ENCODE data around the gene VPS26B. TPM values are rescaled to one million over a fixed set of nuclear protein-coding genes. Genes with fewer than 3 reads are reported as not detected.
"Not testable (repeated sequence)": the region's sequence is repeated elsewhere in the genome, so short reads cannot be mapped to it uniquely, and the experiment has no call there.

Gene VPS26B
- total RNA-seq, 1 experiment from 2014 or later = 33.1 TPM

- Mint-ChIP-seq H3K36me3 (ENCODE audit: insufficient read depth, unreplicated experiment) (no peaks in the 10 kb centered on the region), H3K27ac (ENCODE audit: unreplicated experiment) (no peak overlapping the region), H3K4me1 (ENCODE audit: low read depth, unreplicated experiment) (no peaks in the 10 kb centered on the region), H3K9me3 (ENCODE audit: low read depth, unreplicated experiment) (no peaks in the 10 kb centered on the region), H3K27me3 (ENCODE audit: unreplicated experiment) (peaks cover 28% of the 10 kb centered on the region), H3K4me3 (ENCODE audit: low read depth, unreplicated experiment) (no peak overlapping the region)
- intact Hi-C loops (cut with micrococcal nuclease; ENCODE audit: unreplicated experiment) = no loop called here
- no peak for DNase-seq
- CTCF ChIA-PET = no interaction called here
- TF ChIP-seq CTCF (IDR thresholded peaks at IDR 0.05; ENCODE audit: unreplicated experiment) = no peak
- no TSS peak for BruUV-seq (replicated peaks)
Measured at GRCh38 chr11:134283461-134284230, 59.2 kb downstream of the VPS26B start.

- H3K9me3 Mint-ChIP-seq (ENCODE audit: low read depth, unreplicated experiment); H3K4me1 Mint-ChIP-seq (ENCODE audit: low read depth, unreplicated experiment); H3K4me3 Mint-ChIP-seq (ENCODE audit: low read depth, unreplicated experiment); CTCF ChIA-PET; H3K36me3 Mint-ChIP-seq (ENCODE audit: insufficient read depth, unreplicated experiment); intact Hi-C loops (cut with micrococcal nuclease; ENCODE audit: unreplicated experiment); H3K27ac Mint-ChIP-seq (ENCODE audit: unreplicated experiment); DNase-seq; BruUV-seq (replicated peaks): not testable (repeated sequence)
- peaks cover 21% of the 10 kb centered on the region for H3K27me3 Mint-ChIP-seq (ENCODE audit: unreplicated experiment)
Measured at GRCh38 chr11:134284349-134284748, 59.9 kb downstream of the VPS26B start.

- CTCF ChIA-PET = interaction anchor here (1.4 kb wide), 1 partner anchor 10 kb away, joined by 3 read pairs; no protein-coding TSS in a partner anchor
Measured at GRCh38 chr11:134287561-134287960, 63.1 kb downstream of the VPS26B start.

GRCh38 chr11:134288486-134288885 is 64.0 kb downstream of the VPS26B start:
- Mint-ChIP-seq H3K4me3 (ENCODE audit: low read depth, unreplicated experiment) (no peak overlapping the region), H3K27ac (ENCODE audit: unreplicated experiment) (no peak overlapping the region), H3K27me3 (ENCODE audit: unreplicated experiment) (peaks cover 13% of the 10 kb centered on the region), H3K36me3 (ENCODE audit: insufficient read depth, unreplicated experiment) (no peaks in the 10 kb centered on the region), H3K4me1 (ENCODE audit: low read depth, unreplicated experiment) (no peaks in the 10 kb centered on the region), H3K9me3 (ENCODE audit: low read depth, unreplicated experiment) (peaks cover 7% of the 10 kb centered on the region)
- intact Hi-C loops (cut with micrococcal nuclease; ENCODE audit: unreplicated experiment) = no loop called here
- CTCF ChIA-PET = interaction anchor here (1.4 kb wide), 1 partner anchor 9 kb away, joined by 3 read pairs; no protein-coding TSS in a partner anchor
- no peak for TF ChIP-seq CTCF (IDR thresholded peaks at IDR 0.05; ENCODE audit: unreplicated experiment)
- DNase-seq = no peak
- no TSS peak for BruUV-seq (replicated peaks)

More at GRCh38 chr11:134287561-134287960, 63.1 kb downstream of the VPS26B start:
- Mint-ChIP-seq H3K4me3 (ENCODE audit: low read depth, unreplicated experiment) (no peak overlapping the region), H3K27ac (ENCODE audit: unreplicated experiment) (no peak overlapping the region), H3K9me3 (ENCODE audit: low read depth, unreplicated experiment) (peaks cover 7% of the 10 kb centered on the region), H3K27me3 (ENCODE audit: unreplicated experiment) (peaks cover 13% of the 10 kb centered on the region), H3K4me1 (ENCODE audit: low read depth, unreplicated experiment) (no peaks in the 10 kb centered on the region), H3K36me3 (ENCODE audit: insufficient read depth, unreplicated experiment) (no peaks in the 10 kb centered on the region)
- TF ChIP-seq CTCF (IDR thresholded peaks at IDR 0.05; ENCODE audit: unreplicated experiment) = no peak
- no TSS peak for BruUV-seq (replicated peaks)
- no peak for DNase-seq
- intact Hi-C loops (cut with micrococcal nuclease; ENCODE audit: unreplicated experiment) = no loop called here

- BruUV-seq (replicated peaks) = no TSS peak
- no peak for TF ChIP-seq CTCF (IDR thresholded peaks at IDR 0.05; ENCODE audit: unreplicated experiment)
- no peaks in the 10 kb centered on the region for H3K36me3 Mint-ChIP-seq (ENCODE audit: insufficient read depth, unreplicated experiment)
- intact Hi-C loops (cut with micrococcal nuclease; ENCODE audit: unreplicated experiment) = no loop called here
- H3K4me3 Mint-ChIP-seq (ENCODE audit: low read depth, unreplicated experiment) = no peak overlapping the region
- H3K27me3 Mint-ChIP-seq (ENCODE audit: unreplicated experiment) = peaks cover 18% of the 10 kb centered on the region
- no peak for DNase-seq
- H3K4me1 Mint-ChIP-seq (ENCODE audit: low read depth, unreplicated experiment) = no peaks in the 10 kb centered on the region
- peaks cover 7% of the 10 kb centered on the region for H3K9me3 Mint-ChIP-seq (ENCODE audit: low read depth, unreplicated experiment)
- H3K27ac Mint-ChIP-seq (ENCODE audit: unreplicated experiment) = no peak overlapping the region
- CTCF ChIA-PET = interaction anchor here (1.4 kb wide), 1 partner anchor 8 kb away, joined by 3 read pairs; no protein-coding TSS in a partner anchor
Measured at GRCh38 chr11:134289167-134289566, 64.7 kb downstream of the VPS26B start.

Measured in Calu3 (cell line).